NCI-H1105 (cell line): ENCODE measurements around the gene SCNM1.

Source experiments
- DNase-seq: peaks from one replicate; lab custom pipeline; 2025; lab: John Stamatoyannopoulos, UW

Gene SCNM1

DNA sequence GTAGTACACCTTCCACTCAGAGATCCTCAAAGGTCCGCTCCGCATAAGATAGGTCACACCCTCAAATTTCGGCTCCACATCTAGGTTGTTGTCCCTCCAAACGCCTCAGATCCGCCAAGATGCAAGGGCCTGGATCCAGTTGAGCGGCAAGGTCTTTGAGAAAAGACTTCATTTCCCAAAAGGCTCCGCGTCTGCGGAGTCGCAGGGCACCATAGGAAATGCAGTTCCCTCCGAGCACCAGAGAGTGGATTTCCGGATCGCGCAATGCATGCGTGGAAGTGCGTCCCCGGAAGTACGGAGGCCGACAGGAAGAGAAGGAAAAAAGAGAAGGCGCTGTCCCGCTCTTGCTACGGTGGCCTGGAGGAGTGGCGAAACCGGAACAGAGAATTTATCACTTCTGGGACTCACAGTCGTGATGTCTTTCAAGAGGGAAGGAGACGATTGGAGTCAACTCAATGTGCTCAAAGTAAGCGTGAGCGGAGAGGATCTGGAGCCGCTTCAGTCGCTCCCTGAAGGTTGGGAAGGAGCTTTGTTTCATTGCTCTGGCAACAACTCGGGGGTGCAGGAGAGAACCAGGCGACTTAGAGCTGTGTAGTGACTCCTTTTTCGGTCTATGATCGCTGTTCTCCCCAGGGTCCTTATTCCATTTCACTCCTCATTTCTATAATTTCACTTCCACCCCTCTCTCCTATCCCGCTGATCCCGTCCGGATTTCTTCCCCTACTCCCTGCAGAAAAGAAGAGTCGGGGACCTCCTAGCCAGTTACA, at the start of gene SCNM1, which contains the start of gene LYSMD1:
Gene SCNM1 (plus strand): TSS at position 407 of the 767 bp plus-strand sequence. CDS start 9 bp downstream, at position 416.
Gene LYSMD1 (minus strand): TSS at position 165 of the 767 bp plus-strand sequence. CDS start 644 bp downstream, outside the sequence.
- peak; percentile 98 for DNase-seq

DNA sequence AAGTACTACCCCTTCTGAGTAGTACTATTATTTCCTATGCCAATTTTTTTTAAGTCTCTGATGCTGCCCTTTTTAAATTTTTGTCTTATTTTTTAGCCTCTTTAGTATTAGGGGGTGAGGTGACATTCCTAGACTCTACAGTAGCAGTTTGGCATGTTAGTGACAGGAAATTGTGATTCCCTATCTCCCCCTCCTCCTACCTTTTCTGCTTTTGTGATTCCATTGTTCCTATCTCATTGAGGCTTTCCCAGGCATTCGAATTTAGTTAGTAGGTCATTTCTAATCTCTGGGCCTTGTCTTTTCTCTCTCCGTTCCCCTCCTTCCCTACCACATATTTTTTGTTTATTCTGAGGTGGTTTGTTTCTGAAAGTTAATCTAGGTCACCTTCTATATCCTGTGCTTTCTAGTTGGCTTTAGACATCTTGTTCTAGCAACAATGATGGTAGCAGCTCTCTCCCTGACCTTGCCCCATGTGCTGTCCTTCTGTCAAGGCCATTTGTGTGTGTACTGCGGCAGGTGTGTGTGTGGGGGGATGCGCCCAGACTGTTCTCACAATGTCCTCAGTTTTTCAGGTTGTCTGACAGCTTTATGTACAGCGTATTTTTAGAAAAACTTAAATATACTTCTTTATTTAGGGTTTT, 41.1 kb upstream of the SCNM1 start:
- no peak for DNase-seq

- DNase-seq = no peak
These were observed 37.1 kb upstream of the SCNM1 start for GRCh38 chr1:151128800-151129199.

GRCh38 chr1:151130987-151131586, 34.9 kb upstream of the SCNM1 start:
- DNase-seq = no peak

GRCh38 chr1:151131701-151132334, 34.1 kb upstream of the SCNM1 start:
- no peak for DNase-seq

GRCh38 chr1:151132335-151133017, 33.5 kb upstream of the SCNM1 start:
- no peak for DNase-seq

GRCh38 chr1:151133018-151133806, 32.7 kb upstream of the SCNM1 start:
- no peak for DNase-seq

GRCh38 chr1:151134396-151134795, 31.5 kb upstream of the SCNM1 start:
- no peak for DNase-seq

DNA sequence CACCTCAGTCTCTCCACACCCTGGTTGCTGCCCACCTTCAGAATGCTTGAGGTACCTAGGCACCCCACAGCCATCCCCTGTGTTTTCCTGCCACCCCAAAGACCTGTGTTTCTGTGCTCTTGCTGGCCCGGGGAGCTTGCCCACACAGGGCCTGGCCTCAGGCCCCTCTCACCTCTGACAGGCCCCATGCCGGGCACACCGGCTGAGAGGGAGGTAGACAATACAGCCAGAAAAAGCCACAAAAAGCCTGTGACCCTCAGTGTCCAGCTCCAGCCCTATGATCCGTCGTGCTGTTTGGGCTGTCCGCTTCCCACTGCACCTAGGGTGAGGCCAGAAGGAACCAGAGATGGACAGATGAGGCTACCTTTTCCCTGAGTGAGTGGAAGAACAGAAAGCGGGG, 31.0 kb upstream of the SCNM1 start:
- no peak for DNase-seq

GRCh38 chr1:151135433-151136385, 30.2 kb upstream of the SCNM1 start:
- DNase-seq = no peak

- DNase-seq = no peak
These were observed 28.2 kb upstream of the SCNM1 start for GRCh38 chr1:151137789-151138188.

GRCh38 chr1:151142411-151143056, 23.4 kb upstream of the SCNM1 start:
- DNase-seq = no peak

DNA sequence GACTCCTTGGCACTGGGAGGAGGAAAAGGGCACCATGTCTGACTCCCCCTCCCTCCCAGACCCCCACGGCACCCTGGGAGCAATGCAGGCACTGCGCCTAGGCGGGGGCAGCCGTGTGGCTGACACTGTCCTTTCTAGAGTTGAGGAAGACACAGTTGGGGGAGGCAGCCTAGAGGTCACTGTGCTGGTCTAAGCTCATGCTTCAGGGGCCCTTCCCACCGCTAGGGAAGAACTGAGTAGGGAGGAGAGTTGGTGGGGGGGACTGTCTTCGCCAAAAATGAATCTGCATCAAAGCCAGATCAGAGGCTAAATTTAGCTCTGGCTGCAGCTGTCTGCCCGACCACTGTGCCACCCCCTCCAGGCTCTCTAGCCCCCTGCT, 22.9 kb upstream of the SCNM1 start:
- DNase-seq = no peak

- no peak for DNase-seq
These were observed 22.0 kb upstream of the SCNM1 start for GRCh38 chr1:151143986-151144385.

DNA sequence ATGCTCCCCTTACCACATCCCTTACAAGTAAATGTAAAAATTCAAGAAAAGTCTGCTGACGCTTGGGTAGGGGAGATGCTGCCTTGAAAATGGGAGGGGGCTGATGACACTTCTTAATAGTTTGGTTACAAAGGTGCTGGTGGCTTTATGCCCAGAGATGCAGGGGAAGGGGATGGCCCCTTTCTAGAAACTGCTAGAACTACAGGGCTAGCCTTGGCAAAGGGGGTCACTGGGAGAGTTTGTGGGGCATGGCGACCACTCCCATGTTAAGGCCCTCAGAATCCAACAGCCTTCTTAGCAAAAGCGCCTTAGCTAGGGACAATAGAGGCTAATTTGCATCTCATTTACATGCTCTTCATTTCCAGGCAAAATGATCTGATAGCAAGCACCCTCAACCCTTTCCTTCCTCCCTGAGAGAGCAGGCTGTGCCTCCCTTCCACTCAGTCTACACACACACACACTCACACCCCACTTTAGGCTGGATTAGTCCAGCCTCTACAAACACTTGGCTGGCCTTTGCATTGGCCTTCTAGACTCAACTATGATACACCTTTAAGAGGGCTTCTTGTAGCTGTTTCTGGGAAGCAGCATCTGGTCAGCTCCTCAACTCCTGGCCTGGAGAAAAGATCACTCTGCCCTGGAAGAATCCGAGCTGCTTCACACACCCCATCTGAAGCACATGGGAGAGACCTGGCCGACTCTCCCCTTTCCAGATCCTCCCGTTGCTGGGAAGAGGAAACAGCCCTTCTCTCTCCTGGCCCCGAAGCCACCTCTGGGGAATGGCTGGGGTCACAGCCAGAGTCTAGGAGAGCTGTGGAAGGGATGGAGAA, 21.3 kb upstream of the SCNM1 start:
- no peak for DNase-seq

GRCh38 chr1:151145304-151146071, 20.5 kb upstream of the SCNM1 start:
- DNase-seq = no peak

DNA sequence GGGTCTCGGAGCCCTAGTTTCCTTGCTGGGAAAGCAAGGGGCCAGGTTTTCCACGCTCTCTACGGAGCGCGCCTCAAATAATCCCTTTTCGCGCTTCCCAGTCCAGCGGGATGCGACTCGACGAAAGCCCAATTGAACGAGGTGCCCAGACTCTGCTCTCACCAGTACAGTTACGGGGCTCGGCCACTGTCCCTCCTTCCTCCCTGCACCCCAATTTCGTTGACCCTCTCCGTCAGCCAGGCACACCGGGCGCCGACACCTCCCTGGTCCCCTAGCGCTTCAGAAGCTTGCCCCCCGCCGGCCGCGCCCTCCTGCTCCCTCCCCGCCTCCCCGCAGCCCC, 19.9 kb upstream of the SCNM1 start:
- DNase-seq = no peak
